Lung (tissue), 12 donors: ENCODE data around the gene C10orf53. TPM values are rescaled to one million over a fixed set of nuclear protein-coding genes. Genes with fewer than 3 reads are reported as not detected.
"Not testable (repeated sequence)": the region's sequence is repeated elsewhere in the genome, so short reads cannot be mapped to it uniquely, and the experiment has no call there.

Source experiments
- ATAC-seq: fragments of 200-7000 bp; cut with Tn5 transposase; one replicate; pipeline ENCODE4 v1.9.1; 2020; ENCODE audit warnings: moderate number of reproducible peaks; ENCODE audit not compliant: insufficient read depth, low FRiP score
- DNase-seq, 3 donors: peaks; one replicate each; pipeline ENCODE4 v3.0.0-alpha.2; 2013 to 2017
- H3K27ac ChIP-seq, 2 donors: one replicate each; pipeline ENCODE4 v1.5.1; 2013; ENCODE audit warnings: mild to moderate bottlenecking in 2 of 2, moderate library complexity in 2 of 2, control low read depth in 1 of 2, inconsistent platforms in 1 of 2, low read depth in 1 of 2, low read length in 1 of 2
- H3K27me3 ChIP-seq, 3 donors: one replicate each; pipeline ENCODE4 v1.5.1; 2013; ENCODE audit warnings: low read length in 2 of 3; ENCODE audit not compliant: control insufficient read depth in 3 of 3, insufficient read depth in 3 of 3
- H3K36me3 ChIP-seq, 4 donors: one replicate each; pipeline ENCODE4 v1.5.1; 2013; ENCODE audit warnings: low read length in 4 of 4, mild to moderate bottlenecking in 1 of 4, moderate library complexity in 1 of 4; ENCODE audit not compliant: control insufficient read depth in 4 of 4, insufficient read depth in 4 of 4
- H3K4me1 ChIP-seq, 5 donors: one replicate each; pipeline ENCODE4 v1.5.1; 2013; ENCODE audit warnings: low read length in 5 of 5, mild to moderate bottlenecking in 2 of 5, moderate library complexity in 1 of 5; ENCODE audit not compliant: control insufficient read depth in 5 of 5, insufficient read depth in 5 of 5
- H3K4me3 ChIP-seq: one replicate; pipeline ENCODE4 v1.5.1; 2013; ENCODE audit warnings: mild to moderate bottlenecking, control low read depth, moderate library complexity
- H3K9ac ChIP-seq, 2 donors: one replicate each; pipeline ENCODE4 v1.5.1; 2013; ENCODE audit warnings: low read length in 2 of 2, control low read depth in 1 of 2; ENCODE audit not compliant: insufficient read depth in 1 of 2
- H3K9me3 ChIP-seq, 4 donors: one replicate each; pipeline ENCODE4 v1.5.1; 2013; ENCODE audit warnings: low read length in 3 of 4, mild to moderate bottlenecking in 1 of 4, moderate library complexity in 1 of 4; ENCODE audit not compliant: control insufficient read depth in 4 of 4, insufficient read depth in 3 of 4
- WGBS, 2 donors: extraction: QIAGEN DNeasy Blood & Tissue Kit; methylation state at CpG; one replicate each; pipeline ENCODE4 v1.1.7; 2013; 5-methylcytosine and 5-hydroxymethylcytosine counted together
- polyA plus RNA-seq, 2 donors: library from polyadenylated mRNA; stranded (reverse); fragments of 200-250 nt; gene quantifications; one replicate each; pipeline ENCODE4 v1.2.1, GENCODE V29; 2013
- total RNA-seq, 2 donors: library from RNA; depleted of rRNA in 1 of 2; stranded (reverse); fragments of >200 nt in 1 of 2; gene quantifications; one replicate each; pipeline ENCODE4 v1.2.1, GENCODE V29; 2014 to 2021
- TF ChIP-seq, protein P1 (sequence below): IDR thresholded peaks from 2 replicates; pipeline ENCODE4 v1.5.1; 2012; ENCODE audit warnings: mild to moderate bottlenecking; ENCODE audit errors: control extremely low read depth, extremely low read depth
- donor health status: control.
- donor health status: control.
- donor health status: Bipolar disorder and iron deficiency.
- donor health status: healthy.
- donor health status: DM: yes; HTN: yes; CAD: no.

C10orf53 gene
- total and polyA plus RNA-seq, 4 donors: 0.09 to 0.11 TPM; not detected in 2

DNA sequence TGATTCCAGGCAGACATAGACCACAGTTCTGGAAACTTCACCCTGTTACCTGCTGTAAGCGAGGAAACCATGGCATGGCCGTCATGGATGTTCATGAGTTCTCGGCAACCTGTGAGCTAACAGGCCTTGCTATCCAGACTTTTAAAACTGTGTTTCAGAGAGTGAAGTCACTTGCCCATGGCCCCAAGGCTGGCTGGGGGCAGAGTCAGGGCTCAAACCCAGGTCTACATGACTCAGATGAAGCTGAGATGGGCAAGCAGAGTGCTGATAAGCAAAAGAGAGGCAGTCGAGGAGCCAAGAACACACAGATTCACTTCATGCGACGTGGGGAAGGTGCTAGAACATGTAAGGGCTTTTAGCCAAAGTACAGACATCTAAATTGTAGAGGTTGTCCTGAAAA is 31.5 kb downstream of the C10orf53 start:
- Histone ChIP-seq H3K9me3 (peaks cover 0 to 3% (median 0%) of the 10 kb centered on the region in 4 donors), H3K36me3 (no peaks in the 10 kb centered on the region), H3K27ac (no peak overlapping the region), H3K27me3 (no peaks in the 10 kb centered on the region), H3K9ac (no peak overlapping the region), H3K4me3 (no peak overlapping the region), H3K4me1 (no peaks in the 10 kb centered on the region)
- 74 to 85% methylated on average over 6 of the region's 6 CpGs for WGBS, 2 donors
- ATAC-seq: no peak
- TF ChIP-seq, protein P1, sequence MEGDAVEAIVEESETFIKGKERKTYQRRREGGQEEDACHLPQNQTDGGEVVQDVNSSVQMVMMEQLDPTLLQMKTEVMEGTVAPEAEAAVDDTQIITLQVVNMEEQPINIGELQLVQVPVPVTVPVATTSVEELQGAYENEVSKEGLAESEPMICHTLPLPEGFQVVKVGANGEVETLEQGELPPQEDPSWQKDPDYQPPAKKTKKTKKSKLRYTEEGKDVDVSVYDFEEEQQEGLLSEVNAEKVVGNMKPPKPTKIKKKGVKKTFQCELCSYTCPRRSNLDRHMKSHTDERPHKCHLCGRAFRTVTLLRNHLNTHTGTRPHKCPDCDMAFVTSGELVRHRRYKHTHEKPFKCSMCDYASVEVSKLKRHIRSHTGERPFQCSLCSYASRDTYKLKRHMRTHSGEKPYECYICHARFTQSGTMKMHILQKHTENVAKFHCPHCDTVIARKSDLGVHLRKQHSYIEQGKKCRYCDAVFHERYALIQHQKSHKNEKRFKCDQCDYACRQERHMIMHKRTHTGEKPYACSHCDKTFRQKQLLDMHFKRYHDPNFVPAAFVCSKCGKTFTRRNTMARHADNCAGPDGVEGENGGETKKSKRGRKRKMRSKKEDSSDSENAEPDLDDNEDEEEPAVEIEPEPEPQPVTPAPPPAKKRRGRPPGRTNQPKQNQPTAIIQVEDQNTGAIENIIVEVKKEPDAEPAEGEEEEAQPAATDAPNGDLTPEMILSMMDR: no peak
- DNase-seq: no peak

DNA sequence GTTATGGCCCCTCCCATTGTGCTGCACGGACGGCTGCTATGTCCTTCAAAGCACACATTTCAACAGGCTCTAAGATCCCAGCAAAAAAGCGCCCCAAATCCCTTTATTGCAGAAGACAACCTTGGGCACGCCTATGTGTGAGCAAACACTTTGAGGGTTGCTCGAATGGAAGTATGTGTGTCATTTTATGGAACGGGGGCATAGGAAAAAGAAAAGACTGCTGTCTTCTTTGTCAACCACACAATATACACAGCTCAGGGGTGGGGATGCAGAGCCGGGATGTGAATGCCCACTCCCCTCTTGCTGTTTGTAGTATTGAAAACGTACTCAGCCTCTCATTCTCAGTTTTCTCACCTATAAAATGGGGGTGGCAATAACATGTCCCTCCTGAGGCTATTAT is 32.0 kb downstream of the C10orf53 start:
- H3K27ac ChIP-seq: no peak overlapping the region
- no peaks in the 10 kb centered on the region for H3K27me3 ChIP-seq
- WGBS, 2 donors: 66 to 76% methylated on average over 8 of the region's 8 CpGs
- TF ChIP-seq, protein P1: no peak
- DNase-seq (no peak), ATAC-seq (no peak)
- no peak overlapping the region for H3K4me3 ChIP-seq
- no peaks in the 10 kb centered on the region for H3K36me3 ChIP-seq
- no peak overlapping the region for H3K9ac ChIP-seq
- peaks cover 0 to 3% (median 0%) of the 10 kb centered on the region in 4 donors for H3K9me3 ChIP-seq
- no peaks in the 10 kb centered on the region for H3K4me1 ChIP-seq

DNA sequence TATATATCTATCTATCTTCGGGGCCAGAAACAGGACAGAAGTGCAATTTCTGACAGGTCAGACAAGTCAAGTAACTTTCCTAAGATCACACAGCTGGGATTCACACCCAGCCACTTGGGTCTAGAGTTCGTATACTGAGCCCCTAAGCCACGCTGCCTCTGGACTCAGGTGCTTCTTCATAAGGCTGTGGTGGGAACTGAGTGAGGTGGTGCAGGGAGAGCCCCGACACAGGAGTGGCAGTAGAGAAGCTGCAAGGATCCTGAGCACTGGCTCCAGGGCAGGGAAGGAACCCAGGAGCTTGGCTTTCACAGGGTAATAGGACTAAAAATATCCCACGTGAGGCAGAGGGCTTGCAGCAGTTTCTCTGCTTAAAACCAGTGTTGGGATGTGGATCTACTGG is 33.8 kb downstream of the C10orf53 start:
- no peaks in the 10 kb centered on the region for H3K4me1 ChIP-seq
- no peak for ATAC-seq
- WGBS, 2 donors: 68 to 94% methylated on average over 5 of the region's 5 CpGs

DNA sequence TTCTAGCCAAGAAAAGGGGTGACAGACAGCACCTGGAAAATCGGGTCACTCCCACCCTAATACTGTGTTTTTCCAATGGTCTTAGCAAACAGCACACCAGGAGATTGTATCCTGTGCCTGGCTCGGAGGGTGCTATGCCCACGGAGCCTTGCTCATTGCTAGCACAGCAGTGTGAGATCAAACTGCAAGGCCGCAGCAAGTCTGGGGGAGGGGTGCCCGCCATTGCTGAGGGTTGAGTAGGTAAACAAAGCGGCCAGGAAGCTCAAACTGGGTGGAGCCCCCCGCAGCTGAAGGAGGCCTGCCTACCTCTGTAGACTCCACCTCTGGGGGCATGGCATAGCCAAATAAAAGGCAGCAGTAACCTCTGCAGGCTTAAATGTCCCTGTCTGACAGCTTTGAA is 35.7 kb downstream of the C10orf53 start:
- H3K4me1 ChIP-seq, H3K27ac ChIP-seq, H3K9me3 ChIP-seq, DNase-seq, ATAC-seq, H3K4me3 ChIP-seq, H3K9ac ChIP-seq, H3K36me3 ChIP-seq, H3K27me3 ChIP-seq: not testable (repeated sequence)
- WGBS, 2 donors: 91 to 92% methylated on average over 7 of the region's 7 CpGs

More for the DNA sequence above, 33.8 kb downstream of the C10orf53 start:
- DNase-seq: no peak
- Histone ChIP-seq H3K27me3 (no peaks in the 10 kb centered on the region), H3K27ac (no peak overlapping the region), H3K9me3 (peaks cover 0 to 3% (median 0%) of the 10 kb centered on the region in 4 donors), H3K9ac (no peak overlapping the region), H3K36me3 (no peaks in the 10 kb centered on the region), H3K4me3 (no peak overlapping the region)
- TF ChIP-seq, protein P1: no peak
